Thoracic aorta (tissue), 2 donors: ENCODE data around the gene NOP16. TPM values are rescaled to one million over a fixed set of nuclear protein-coding genes. Genes with fewer than 3 reads are reported as not detected.

Source experiments
- ATAC-seq: fragments of 150-250 bp; one replicate; pipeline ENCODE4 v1.8.0; 2017; ENCODE audit warnings: low read depth; ENCODE audit not compliant: insufficient number of reproducible peaks, low FRiP score
- DNase-seq: peaks from one replicate; pipeline ENCODE4 v3.0.0-alpha.2; 2020; ENCODE audit warnings: low spot score
- H3K27ac ChIP-seq, 2 donors: fragments of 200-600 bp; sonication (generic); 1 replicate in 1 of 2; 2 replicates in 1 of 2; pipeline ENCODE4 v1.5.1; 2016; ENCODE audit warnings: mild to moderate bottlenecking in 2 of 2, moderate library complexity in 2 of 2
- H3K27me3 ChIP-seq: fragments of 200-600 bp; sonication (generic); replicated peaks from 2 replicates; pipeline ENCODE4 v1.6.0; 2016; ENCODE audit warnings: mild to moderate bottlenecking; ENCODE audit not compliant: insufficient read depth
- H3K36me3 ChIP-seq: fragments of 200-600 bp; sonication (generic); one replicate; pipeline ENCODE4 v1.5.1; 2016
- H3K4me1 ChIP-seq, 2 donors: fragments of 200-600 bp; sonication (generic); 1 replicate in 1 of 2; 2 replicates in 1 of 2; pipeline versions ENCODE4 v1.5.1 to v1.6.0; 2016; ENCODE audit warnings: low read depth in 2 of 2, mild to moderate bottlenecking in 1 of 2; ENCODE audit not compliant: control insufficient read depth in 1 of 2
- H3K4me3 ChIP-seq: fragments of 200-600 bp; sonication (generic); 2 replicates; pipeline ENCODE4 v1.5.1; 2016; ENCODE audit warnings: mild to moderate bottlenecking
- H3K9me3 ChIP-seq: fragments of 200-600 bp; sonication (generic); 2 replicates; pipeline ENCODE4 v1.5.1; 2016
- total RNA-seq, 2 donors: library from RNA; depleted of rRNA; stranded (reverse); fragments of >200 nt; gene quantifications; one replicate each; pipeline versions ENCODE4 v1.1.0 to v1.2.3, GENCODE V29; 2016
- TF ChIP-seq, protein P1 (sequence below): fragments of 200-600 bp; sonication (generic); IDR thresholded peaks from one replicate; pipeline ENCODE4 v1.5.1; 2019; ENCODE audit warnings: antibody characterized with exemption

Gene NOP16
- total RNA-seq, 2 donors from 2014 or later = 6.3 to 12.6 TPM

DNA sequence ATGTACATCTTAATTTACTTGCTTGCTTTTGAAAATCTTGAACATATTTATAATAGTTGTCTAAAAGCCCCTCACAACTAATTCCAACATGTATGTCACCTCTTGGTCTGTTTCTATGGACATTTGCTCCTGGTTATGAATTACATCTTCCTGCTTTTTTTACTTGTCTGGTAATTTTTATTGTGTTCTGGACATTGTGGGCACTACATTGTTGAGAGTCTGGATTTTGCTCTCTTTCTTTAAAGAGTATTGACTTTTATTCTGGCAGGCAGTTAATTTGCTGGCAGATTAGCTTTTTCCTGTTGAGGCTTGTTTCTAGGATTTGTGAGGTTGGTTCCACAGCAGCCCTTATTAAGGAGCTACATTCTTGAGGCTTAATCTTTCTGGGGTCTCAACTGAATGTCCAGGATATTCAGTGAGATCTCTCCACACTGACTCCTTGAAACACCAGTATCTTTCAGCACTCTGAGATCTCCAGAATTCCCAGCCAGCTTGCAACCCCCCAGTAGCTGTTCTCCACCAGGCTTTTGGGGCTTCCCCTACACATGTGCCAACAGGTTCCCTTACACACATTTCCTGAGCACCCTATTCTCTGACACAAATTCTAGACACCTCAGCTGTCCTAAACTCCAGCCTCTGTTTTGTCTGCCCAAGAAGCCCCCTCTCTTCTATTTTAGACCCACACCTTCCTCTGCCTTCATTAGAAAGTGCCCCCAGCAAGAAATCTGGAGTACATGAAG lies 54.2 kb downstream of the NOP16 start:
- TF ChIP-seq, protein P1, sequence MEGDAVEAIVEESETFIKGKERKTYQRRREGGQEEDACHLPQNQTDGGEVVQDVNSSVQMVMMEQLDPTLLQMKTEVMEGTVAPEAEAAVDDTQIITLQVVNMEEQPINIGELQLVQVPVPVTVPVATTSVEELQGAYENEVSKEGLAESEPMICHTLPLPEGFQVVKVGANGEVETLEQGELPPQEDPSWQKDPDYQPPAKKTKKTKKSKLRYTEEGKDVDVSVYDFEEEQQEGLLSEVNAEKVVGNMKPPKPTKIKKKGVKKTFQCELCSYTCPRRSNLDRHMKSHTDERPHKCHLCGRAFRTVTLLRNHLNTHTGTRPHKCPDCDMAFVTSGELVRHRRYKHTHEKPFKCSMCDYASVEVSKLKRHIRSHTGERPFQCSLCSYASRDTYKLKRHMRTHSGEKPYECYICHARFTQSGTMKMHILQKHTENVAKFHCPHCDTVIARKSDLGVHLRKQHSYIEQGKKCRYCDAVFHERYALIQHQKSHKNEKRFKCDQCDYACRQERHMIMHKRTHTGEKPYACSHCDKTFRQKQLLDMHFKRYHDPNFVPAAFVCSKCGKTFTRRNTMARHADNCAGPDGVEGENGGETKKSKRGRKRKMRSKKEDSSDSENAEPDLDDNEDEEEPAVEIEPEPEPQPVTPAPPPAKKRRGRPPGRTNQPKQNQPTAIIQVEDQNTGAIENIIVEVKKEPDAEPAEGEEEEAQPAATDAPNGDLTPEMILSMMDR = no peak
- Histone ChIP-seq H3K36me3 (no peaks in the 10 kb centered on the region), H3K4me1 (no peaks in the 10 kb centered on the region), H3K9me3 (peaks cover 3% of the 10 kb centered on the region), H3K27me3 (no peaks in the 10 kb centered on the region), H3K27ac (no peak overlapping the region), H3K4me3 (no peak overlapping the region)
- no peak for DNase-seq
- ATAC-seq = no peak

Other genes with a start within 250 kb of the NOP16 start
- gene SIMC1, start 150.2 kb downstream of the NOP16 start, total RNA-seq = 10 to 100 TPM; 17.7 to 20.3 TPM
- gene KIAA1191, start 26.8 kb downstream of the NOP16 start, total RNA-seq = 100 to 1,000 TPM in 1 of 2 donors, 10 to 100 TPM in 1; 95.9 to 154 TPM
- 10 to 100 TPM; 10.4 to 14.8 TPM for gene ARL10, start 23.1 kb downstream of the NOP16 start, total RNA-seq
- 10 to 100 TPM; 45.2 to 57.5 TPM for gene HIGD2A, start 153 bp upstream of the NOP16 start, total RNA-seq
- 100 to 1,000 TPM; 155 to 192 TPM for gene CLTB, start 27.9 kb upstream of the NOP16 start, total RNA-seq
- 10 to 100 TPM; 23.0 to 31.2 TPM for gene FAF2, start 59.8 kb upstream of the NOP16 start, total RNA-seq
- gene RNF44, start 148.8 kb upstream of the NOP16 start, total RNA-seq = 10 to 100 TPM; 11.1 to 14.7 TPM
- gene CDHR2, start 160.7 kb upstream of the NOP16 start, total RNA-seq = not detected
- gene GPRIN1, start 221.6 kb upstream of the NOP16 start, total RNA-seq = 1 to 10 TPM in 1 of 2 donors, under 1 TPM in 1; 0.27 to 2.0 TPM
- not detected for gene SNCB, start 241.9 kb upstream of the NOP16 start, total RNA-seq
- not detected for gene EIF4E1B, start 242.1 kb upstream of the NOP16 start, total RNA-seq